ENCODE measurements around the gene EEIG1.

DNA sequence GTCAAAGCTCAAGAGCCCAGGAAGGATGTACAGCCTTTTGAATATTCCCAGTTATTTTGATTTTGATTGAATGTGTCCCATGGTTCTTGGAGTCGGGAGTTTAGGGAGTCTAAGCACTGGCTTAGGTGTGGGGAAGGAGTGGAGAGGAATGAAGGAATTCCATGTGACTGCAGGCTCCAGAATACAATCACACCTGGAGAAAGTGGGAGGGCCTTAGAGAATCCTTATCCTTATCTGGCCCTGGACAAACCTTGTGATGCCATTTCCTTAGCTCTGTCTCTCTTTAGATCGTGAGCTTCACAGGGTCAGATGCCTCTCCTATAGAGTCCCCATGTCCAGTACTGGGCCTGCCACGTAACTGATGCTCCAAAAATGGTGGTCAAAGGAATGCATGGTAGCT, 4.2 kb upstream of the EEIG1 start:
- TF ChIP-seq EZH2 (IDR thresholded peaks at IDR 0.05; ENCODE audit: insufficient read depth, poor library complexity, severe bottlenecking) (no peak), EZH2phosphoT487 (IDR thresholded peaks at IDR 0.05; ENCODE audit: insufficient read depth, low read depth) (no peak)

Data from GM23248 (cell line).